Measurements from ENCODE around the gene PCDHGA2.
A peak's percentile ranks its signal among the peaks of the same experiment; 100 is the strongest.
"Not testable (repeated sequence)": the region's sequence is repeated elsewhere in the genome, so short reads cannot be mapped to it uniquely, and the experiment has no call there.

Gene PCDHGA2

GRCh38 chr5:141338538-141339306 is at the start of gene PCDHGA2:
PCDHGA2 (plus strand) TSS chr5:141338760.
- CTCF ChIA-PET: interaction anchor here (0.6 to 1.6 kb wide), 6 partner anchors 11 to 229 kb away, joined by 3 to 6 read pairs (median 3); partner anchors contain the start of genes PCDHGB1 and TAF7
- Mint-ChIP-seq H3K27ac (no peak within 1 kb of the TSS), H3K27me3 (peaks cover 21% of the 10 kb centered on the region), H3K36me3 (no peaks in the 10 kb centered on the region), H3K9me3 (peaks cover 25% of the 10 kb centered on the region), H3K4me3 (no peak within 1 kb of the TSS), H3K4me1 (peaks cover 2% of the 10 kb centered on the region)
- no peak for DNase-seq

DNA sequence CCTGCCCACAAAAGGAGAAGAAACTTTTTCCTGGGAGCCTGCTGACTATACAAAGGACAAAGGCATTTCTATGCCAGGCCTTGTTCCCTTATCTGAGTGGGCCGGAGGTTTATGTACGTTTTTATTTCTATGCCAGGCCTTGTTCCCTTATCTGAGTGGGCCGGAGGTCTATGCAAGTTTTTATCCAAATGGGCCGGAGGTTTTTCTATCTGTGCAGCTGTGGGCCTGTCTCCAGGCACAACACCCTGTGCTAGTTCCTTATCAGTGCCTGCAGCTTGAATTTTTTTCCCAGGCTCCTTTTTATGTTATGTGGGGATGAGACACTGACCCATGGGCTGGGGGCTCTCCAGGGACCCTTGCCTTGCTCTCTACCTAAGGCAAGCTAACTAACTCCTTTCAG is 40.2 kb upstream of the PCDHGA2 start:
- H3K27me3 Mint-ChIP-seq: no peaks in the 10 kb centered on the region

GRCh38 chr5:141303756-141304155 is 34.8 kb upstream of the PCDHGA2 start, which contains the start of gene SLC25A2:
SLC25A2 (minus strand) TSS chr5:141304049; CDS start chr5:141303865, 184 bp downstream.
- DNase-seq: no peak
- peaks cover 3% of the 10 kb centered on the region for H3K36me3 Mint-ChIP-seq
- H3K27ac Mint-ChIP-seq: no peak within 1 kb of the TSS
- H3K27me3 Mint-ChIP-seq: no peaks in the 10 kb centered on the region
- H3K4me1 Mint-ChIP-seq: no peaks in the 10 kb centered on the region
- no peak within 1 kb of the TSS for H3K4me3 Mint-ChIP-seq
- H3K9me3 Mint-ChIP-seq: peaks cover 70% of the 10 kb centered on the region
- CTCF ChIA-PET: no interaction called here

More for the DNA sequence above, 40.2 kb upstream of the PCDHGA2 start:
- no peak for DNase-seq
- Mint-ChIP-seq H3K9me3 (peaks cover 72% of the 10 kb centered on the region), H3K36me3 (peaks cover 1% of the 10 kb centered on the region), H3K27ac (no peak overlapping the region), H3K4me3 (no peak overlapping the region), H3K4me1 (no peaks in the 10 kb centered on the region)
- CTCF ChIA-PET: no interaction called here

DNA sequence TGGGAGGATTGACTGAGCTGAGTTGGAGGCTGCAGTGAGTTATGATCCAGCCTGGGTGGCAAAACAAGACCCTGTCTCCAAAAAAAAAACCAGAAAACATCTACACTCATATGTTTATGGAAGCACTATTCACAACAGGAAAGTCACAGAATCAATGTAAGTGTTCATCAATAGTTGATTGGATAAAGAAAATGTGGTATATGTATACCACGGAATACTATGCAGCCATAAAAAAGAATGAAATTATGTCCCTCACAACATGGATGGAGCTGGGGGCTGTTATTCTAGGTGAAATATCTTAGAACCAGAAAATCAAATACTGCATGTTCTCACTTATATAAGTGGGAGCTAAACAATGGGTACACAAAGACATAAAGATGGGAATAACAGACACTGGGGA is 31.9 kb upstream of the PCDHGA2 start:
- no peak for DNase-seq
- Mint-ChIP-seq H3K27ac (no peak overlapping the region), H3K27me3 (no peaks in the 10 kb centered on the region), H3K9me3 (peaks cover 74% of the 10 kb centered on the region), H3K4me1 (no peaks in the 10 kb centered on the region), H3K4me3 (no peak overlapping the region), H3K36me3 (peaks cover 4% of the 10 kb centered on the region)
- CTCF ChIA-PET: no interaction called here

DNA sequence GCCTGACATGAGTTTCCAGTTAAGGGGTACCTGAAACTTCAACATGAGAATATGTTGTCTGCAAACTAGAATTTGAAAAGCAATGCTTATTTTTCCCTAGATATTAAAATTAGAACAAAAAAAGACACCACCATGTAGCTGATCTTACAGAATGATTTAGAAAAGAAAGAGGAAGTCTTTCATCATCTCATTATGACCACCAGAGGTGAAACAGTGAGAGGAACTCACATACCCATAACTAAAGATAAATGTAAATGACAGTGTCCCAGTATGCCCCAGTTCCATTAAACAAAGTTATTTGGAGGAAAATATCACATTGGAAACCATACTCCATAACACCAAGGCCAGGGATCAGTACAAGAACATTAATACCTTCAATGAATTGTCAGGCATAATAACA is 24.8 kb upstream of the PCDHGA2 start:
- CTCF ChIA-PET: no interaction called here
- H3K4me1 Mint-ChIP-seq: peaks cover 2% of the 10 kb centered on the region
- no peak for DNase-seq
- no peak overlapping the region for H3K27ac Mint-ChIP-seq
- H3K9me3 Mint-ChIP-seq: peaks cover 70% of the 10 kb centered on the region
- no peaks in the 10 kb centered on the region for H3K27me3 Mint-ChIP-seq
- H3K36me3 Mint-ChIP-seq: peaks cover 54% of the 10 kb centered on the region
- no peak overlapping the region for H3K4me3 Mint-ChIP-seq

DNA sequence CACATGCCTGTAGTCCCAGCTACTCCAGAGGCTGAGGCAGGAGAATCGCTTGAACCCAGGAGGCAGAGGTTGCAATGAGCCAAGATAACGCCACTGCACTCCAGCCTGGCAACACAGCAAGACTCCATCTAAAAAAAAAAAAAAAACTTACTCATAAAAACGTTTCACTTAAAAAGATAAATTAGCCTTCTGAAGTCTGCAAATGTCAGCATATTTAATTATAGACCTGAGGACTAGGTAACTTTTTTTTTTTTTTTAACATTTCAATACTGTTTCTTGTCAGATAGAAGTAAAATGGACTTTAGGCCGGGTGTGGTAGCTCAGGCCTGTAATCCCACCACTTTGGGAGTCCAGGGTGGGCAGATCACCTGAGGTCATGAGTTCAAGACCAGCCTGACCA is 21.6 kb upstream of the PCDHGA2 start:
- peaks cover 65% of the 10 kb centered on the region for H3K9me3 Mint-ChIP-seq
- peaks cover 75% of the 10 kb centered on the region for H3K36me3 Mint-ChIP-seq
- H3K27me3 Mint-ChIP-seq, DNase-seq, CTCF ChIA-PET, H3K4me3 Mint-ChIP-seq, H3K27ac Mint-ChIP-seq: not testable (repeated sequence)
- H3K4me1 Mint-ChIP-seq: peaks cover 24% of the 10 kb centered on the region

DNA sequence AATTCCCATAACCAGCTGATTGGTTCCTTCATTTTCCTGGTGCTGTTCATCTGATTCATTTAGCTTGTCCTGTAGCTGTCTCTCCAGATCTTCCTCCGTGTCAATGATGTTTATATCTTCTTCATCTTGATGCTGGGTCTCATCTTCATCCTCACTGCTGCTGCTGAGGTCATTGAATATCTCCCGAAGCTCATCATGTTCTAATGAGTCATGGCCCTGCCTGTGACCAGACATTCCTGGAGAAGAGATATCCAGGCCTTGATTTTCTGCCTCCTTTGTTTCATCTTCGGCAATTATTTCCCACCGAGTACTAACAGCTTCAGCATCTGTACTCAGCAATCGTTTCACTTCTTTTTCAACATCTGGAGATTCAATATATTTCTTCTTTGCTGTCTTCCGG is 19.4 kb upstream of the PCDHGA2 start:
- peak overlapping the region; percentile 87 for H3K4me3 Mint-ChIP-seq
- peaks cover 7% of the 10 kb centered on the region for H3K27me3 Mint-ChIP-seq
- CTCF ChIA-PET: interaction anchor here (0.6 to 2.1 kb wide), 5 partner anchors 11 to 1305 kb away, joined by 3 to 23 read pairs (median 3); partner anchors contain the start of genes PCDHGA1 and PCDHGA3
- DNase-seq: no peak
- H3K9me3 Mint-ChIP-seq: peaks cover 55% of the 10 kb centered on the region
- peaks cover 64% of the 10 kb centered on the region for H3K36me3 Mint-ChIP-seq
- no peak overlapping the region for H3K27ac Mint-ChIP-seq
- peaks cover 24% of the 10 kb centered on the region for H3K4me1 Mint-ChIP-seq

GRCh38 chr5:141319699-141320098 is 18.9 kb upstream of the PCDHGA2 start:
- H3K9me3 Mint-ChIP-seq: peaks cover 53% of the 10 kb centered on the region
- H3K36me3 Mint-ChIP-seq: peaks cover 63% of the 10 kb centered on the region
- H3K27me3 Mint-ChIP-seq: peaks cover 7% of the 10 kb centered on the region
- peak overlapping the region; percentile 98 for H3K27ac Mint-ChIP-seq
- H3K4me1 Mint-ChIP-seq: peaks cover 24% of the 10 kb centered on the region
- no peak for DNase-seq
- H3K4me3 Mint-ChIP-seq: peak overlapping the region; percentile 87
- CTCF ChIA-PET: interaction anchor here (0.6 to 2.1 kb wide), 13 partner anchors 10 to 1304 kb away, joined by 3 to 23 read pairs (median 4); partner anchors contain the start of genes PCDHGA1, PCDHGA10, PCDHGA2 and PCDHGA3

GRCh38 chr5:141320225-141321169 is 18.1 kb upstream of the PCDHGA2 start, which contains the start of gene TAF7:
TAF7 (minus strand) TSS chr5:141320784; CDS start chr5:141320044, 740 bp downstream.
- Mint-ChIP-seq H3K27me3 (peaks cover 7% of the 10 kb centered on the region), H3K4me3 (peak within 1 kb of the TSS; percentile 87), H3K36me3 (peaks cover 55% of the 10 kb centered on the region), H3K4me1 (peaks cover 24% of the 10 kb centered on the region), H3K27ac (peak within 1 kb of the TSS; percentile 98), H3K9me3 (peaks cover 46% of the 10 kb centered on the region)
- peak; percentile 94 for DNase-seq
- CTCF ChIA-PET: interaction anchor here (0.6 to 2.1 kb wide), 14 partner anchors 10 to 765 kb away, joined by 3 to 23 read pairs (median 4); partner anchors contain the start of genes PCDHGA1, PCDHGA10, PCDHGA2 and PCDHGA3

DNA sequence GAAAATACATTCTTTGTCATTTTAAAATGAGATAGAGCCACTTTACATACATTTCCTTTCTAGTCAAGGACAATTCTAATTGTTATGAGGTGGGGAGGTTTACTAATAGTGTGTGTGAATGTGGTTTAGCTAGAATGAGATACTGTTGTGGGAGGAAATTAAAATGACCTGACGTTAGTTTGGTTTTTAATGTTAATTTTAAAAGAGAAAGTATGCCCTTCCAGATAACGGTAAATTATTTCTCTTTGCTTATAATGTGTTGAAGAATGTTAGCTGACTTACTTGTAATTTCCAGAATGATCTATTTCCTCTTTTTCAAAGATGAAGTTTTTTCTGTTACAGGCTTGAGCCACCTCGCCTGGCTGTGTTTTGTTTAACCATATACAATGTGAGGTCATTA is 16.3 kb upstream of the PCDHGA2 start:
- peak overlapping the region; percentile 36 for H3K4me3 Mint-ChIP-seq
- CTCF ChIA-PET: no interaction called here
- H3K36me3 Mint-ChIP-seq: peaks cover 44% of the 10 kb centered on the region
- peaks cover 19% of the 10 kb centered on the region for H3K27me3 Mint-ChIP-seq
- H3K27ac Mint-ChIP-seq: peak overlapping the region; percentile 58
- DNase-seq: no peak
- H3K4me1 Mint-ChIP-seq: peaks cover 33% of the 10 kb centered on the region
- peaks cover 43% of the 10 kb centered on the region for H3K9me3 Mint-ChIP-seq

GRCh38 chr5:141326088-141326854 is 12.3 kb upstream of the PCDHGA2 start:
- H3K4me1 Mint-ChIP-seq: peaks cover 11% of the 10 kb centered on the region
- peaks cover 27% of the 10 kb centered on the region for H3K27me3 Mint-ChIP-seq
- peak overlapping the region; percentile 53 for H3K27ac Mint-ChIP-seq
- H3K36me3 Mint-ChIP-seq: peaks cover 15% of the 10 kb centered on the region
- peak; percentile 79 for DNase-seq
- CTCF ChIA-PET: interaction anchor here (0.6 to 1.5 kb wide), 2 partner anchors 28 to 890 kb away, joined by 3 to 6 read pairs; no protein-coding TSS in a partner anchor
- H3K4me3 Mint-ChIP-seq: peak overlapping the region; percentile 75
- H3K9me3 Mint-ChIP-seq: peaks cover 23% of the 10 kb centered on the region

DNA sequence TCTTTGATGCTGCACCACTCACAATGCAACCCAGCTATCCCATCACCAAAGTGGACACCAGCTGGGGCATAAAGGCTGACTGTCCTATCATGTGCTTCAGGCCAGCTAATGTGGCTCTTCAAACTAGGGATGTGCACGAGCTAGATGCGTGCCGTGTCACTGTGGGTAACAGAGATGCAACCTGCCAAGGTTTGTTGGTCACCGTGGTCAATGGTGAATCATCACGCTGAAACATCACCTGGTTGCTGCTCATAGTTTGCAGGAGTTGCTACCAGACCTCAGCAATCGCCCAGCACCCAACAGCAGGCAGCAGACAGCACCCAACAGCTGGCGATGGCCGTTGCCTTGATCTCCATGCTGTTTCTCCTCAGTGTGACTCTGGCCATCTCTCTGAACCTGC is 10.3 kb upstream of the PCDHGA2 start:
- no peak for DNase-seq
- Mint-ChIP-seq H3K27ac (no peak overlapping the region), H3K4me1 (peaks cover 9% of the 10 kb centered on the region), H3K36me3 (peaks cover 6% of the 10 kb centered on the region), H3K27me3 (peaks cover 39% of the 10 kb centered on the region), H3K9me3 (peaks cover 21% of the 10 kb centered on the region), H3K4me3 (no peak overlapping the region)
- CTCF ChIA-PET: interaction anchor here (0.7 to 3.7 kb wide), 6 partner anchors 8 to 236 kb away, joined by 3 to 23 read pairs (median 4); partner anchors contain the start of gene TAF7

All from activated naive CD4-positive, alpha-beta T cell treated with anti-CD3 and anti-CD28 coated beads, Interleukin-2, amount 10 ng/mL, durations not matched to agents 7 days and 5 days (primary cell).